KG1 (cell line): ENCODE results near the gene MLYCD.

Experiments used
- DNase-seq: peaks from one replicate; lab custom pipeline; 2025; lab: John Stamatoyannopoulos, UW

Gene MLYCD

DNA sequence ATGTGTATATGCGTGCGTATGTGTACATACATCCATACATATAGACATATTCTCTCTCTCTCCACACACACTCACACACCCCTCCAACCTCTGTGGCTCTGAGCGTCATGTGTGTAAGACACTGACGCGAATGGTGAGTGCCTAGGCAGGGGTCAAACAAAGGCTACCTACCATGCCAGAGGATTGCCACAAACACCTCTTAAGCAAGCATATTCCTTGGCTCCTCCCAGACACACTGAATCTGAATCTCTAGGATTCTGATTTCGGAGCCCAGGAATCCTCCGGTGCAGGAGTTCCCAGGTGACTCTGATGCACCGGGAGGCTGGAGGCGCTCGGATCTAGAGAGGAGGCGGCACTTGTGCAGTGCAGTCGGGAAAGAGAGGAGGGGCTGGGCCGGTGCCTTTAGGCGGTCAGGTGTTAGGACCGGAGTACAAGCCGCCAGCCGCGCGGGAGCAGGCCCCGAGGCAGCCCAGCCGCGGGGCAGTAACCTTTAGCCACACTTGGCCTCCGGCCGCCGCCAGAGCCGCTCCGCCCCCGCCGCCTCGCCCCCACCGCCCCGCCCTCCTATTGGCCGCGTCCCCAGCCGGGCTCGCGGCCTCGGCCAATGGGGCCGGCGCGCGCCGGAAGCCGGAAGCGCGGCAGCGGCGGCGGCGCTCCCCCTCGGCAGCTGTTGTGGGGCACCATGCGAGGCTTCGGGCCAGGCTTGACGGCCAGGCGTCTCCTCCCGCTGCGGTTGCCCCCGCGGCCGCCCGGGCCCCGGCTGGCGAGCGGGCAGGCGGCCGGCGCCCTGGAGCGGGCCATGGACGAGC lies at the start of gene MLYCD:
TSS of gene MLYCD (plus strand) at position 653 of the 809 bp plus-strand sequence. CDS start at position 683, 30 bp downstream.
- peak; percentile 64 for DNase-seq

DNA sequence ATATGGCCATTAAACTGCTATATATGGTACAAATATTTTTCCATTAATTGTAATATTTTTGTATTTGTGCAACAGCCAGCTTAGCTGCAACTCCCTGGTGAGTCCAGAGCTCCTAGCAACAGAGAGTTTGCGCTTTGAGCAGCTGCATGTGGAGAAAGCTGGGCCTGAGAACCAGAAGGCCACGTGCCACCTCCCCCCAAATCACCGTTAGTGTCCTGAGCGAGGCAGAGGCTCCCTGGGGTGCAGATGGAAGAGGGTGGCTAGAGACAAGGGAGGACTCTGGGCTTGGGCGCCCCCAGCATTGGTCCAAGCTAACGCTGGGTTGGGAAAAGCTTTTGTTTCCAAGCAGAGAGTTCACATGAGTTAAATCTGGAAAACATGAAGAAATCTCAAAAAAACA lies 49.5 kb upstream of the MLYCD start:
- no peak for DNase-seq

GRCh38 chr16:83850947-83851346 lies 48.0 kb upstream of the MLYCD start:
- DNase-seq: no peak

- DNase-seq: no peak
These were observed 47.4 kb upstream of the MLYCD start for GRCh38 chr16:83851473-83851872.

GRCh38 chr16:83852774-83853173 lies 46.1 kb upstream of the MLYCD start:
- DNase-seq: no peak

DNA sequence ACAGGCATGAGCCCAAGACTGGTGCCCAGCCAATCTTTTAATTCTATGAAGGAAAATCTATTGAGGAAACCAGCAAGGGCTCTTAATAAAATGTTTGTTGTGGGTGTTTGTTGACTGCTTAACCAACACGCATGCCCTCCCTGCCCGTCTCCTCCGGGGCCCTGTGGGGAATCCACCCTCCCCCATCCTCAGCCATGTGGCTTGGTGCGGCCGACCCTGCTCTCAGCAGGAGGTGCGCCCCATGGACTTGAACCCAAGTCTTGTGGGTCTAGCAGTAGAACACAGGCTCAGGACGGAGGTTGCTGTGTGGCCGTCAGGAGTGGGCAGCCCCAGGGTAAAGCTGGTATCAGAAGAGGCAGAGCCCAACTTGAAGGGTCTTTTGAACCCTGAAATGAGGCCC lies 45.1 kb upstream of the MLYCD start:
- no peak for DNase-seq

- DNase-seq: no peak
These were observed 44.5 kb upstream of the MLYCD start for GRCh38 chr16:83854420-83854819.

- DNase-seq: no peak
These were observed 42.1 kb upstream of the MLYCD start for GRCh38 chr16:83856792-83857191.

DNA sequence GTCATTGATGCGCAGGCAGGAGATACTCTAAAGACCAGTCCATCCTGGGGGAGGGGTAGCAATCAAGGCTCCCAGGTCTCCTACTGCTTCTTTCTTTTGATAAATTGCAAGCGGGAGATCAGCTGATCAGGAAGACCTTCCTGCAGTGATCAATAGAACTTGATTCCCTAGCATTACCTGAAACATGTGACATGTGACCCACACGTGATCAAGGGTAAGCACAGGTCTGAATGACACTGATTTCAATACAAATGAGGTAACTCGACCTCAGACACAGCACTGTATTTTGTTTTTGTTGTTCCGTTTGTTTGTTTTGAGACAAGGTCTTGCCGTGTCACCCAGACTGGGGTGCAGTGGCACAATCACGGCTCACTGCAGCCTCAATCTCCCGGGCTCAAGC lies 39.6 kb upstream of the MLYCD start:
- DNase-seq: no peak

DNA sequence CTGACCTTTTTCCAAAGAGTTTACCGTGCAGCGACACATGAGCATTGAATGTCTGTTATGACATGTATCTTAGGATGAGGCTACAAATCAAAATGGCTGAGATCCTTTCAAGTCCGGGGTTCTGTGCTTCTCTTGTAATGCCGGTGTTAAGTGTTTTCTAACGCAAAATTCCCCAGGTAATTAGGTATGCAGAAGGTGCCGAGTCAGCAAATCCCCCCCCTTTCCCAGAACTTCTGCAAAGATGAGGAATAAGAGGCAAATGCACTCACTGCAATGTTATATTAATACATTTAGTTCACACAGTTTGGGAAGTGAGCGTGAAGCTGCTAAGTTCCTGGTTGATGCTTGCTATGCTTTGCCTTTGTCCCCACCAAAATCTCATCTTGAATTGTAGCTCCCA lies 36.3 kb upstream of the MLYCD start:
- DNase-seq: no peak

DNA sequence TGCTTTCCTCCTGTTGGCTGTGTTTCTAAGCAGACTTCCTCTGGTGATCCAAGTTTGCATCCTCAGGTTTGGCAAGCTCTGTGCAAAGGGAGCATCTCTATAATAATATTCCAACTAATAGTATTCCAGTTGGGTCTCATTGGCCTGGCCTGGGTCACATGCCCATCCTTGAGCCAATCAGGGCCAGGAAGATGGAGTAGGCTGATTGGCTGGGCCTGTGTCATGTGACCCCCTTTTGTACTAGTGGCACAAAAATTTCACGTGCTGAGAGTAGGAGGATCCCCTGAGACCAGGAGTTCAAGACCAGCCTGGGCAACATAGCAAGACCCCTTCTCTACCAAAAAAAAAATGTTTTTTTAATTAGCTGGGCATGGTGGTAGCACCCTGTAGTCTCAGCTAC lies 35.2 kb upstream of the MLYCD start:
- no peak for DNase-seq

- DNase-seq: no peak
These were observed 28.1 kb upstream of the MLYCD start for GRCh38 chr16:83870830-83871229.

- DNase-seq: no peak
These were observed 20.1 kb upstream of the MLYCD start for GRCh38 chr16:83878838-83879237.

- DNase-seq: no peak
These were observed 16.6 kb upstream of the MLYCD start for GRCh38 chr16:83882163-83882885.

GRCh38 chr16:83886199-83886971 lies 12.5 kb upstream of the MLYCD start:
- no peak for DNase-seq

DNA sequence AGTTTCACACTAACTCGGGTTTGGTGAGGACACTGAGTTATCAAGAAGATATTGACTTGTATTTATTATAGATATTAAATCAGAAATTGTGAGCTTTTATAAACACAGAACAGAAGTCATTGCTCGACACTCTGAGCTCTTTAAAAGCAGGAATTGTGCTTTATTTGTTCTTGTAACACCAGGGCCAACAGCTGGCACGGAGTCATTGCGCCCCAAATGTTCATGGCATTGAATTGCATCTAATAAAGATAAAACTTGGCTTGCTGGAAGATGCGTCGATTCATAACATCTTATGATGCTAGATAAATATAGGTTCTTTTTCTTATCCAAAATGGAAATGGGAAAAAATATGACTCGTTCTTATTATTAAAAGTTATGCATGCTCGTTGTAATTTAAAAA lies 11.8 kb upstream of the MLYCD start:
- DNase-seq: no peak

- DNase-seq: no peak
These were observed 11.4 kb upstream of the MLYCD start for GRCh38 chr16:83887564-83887963.

DNA sequence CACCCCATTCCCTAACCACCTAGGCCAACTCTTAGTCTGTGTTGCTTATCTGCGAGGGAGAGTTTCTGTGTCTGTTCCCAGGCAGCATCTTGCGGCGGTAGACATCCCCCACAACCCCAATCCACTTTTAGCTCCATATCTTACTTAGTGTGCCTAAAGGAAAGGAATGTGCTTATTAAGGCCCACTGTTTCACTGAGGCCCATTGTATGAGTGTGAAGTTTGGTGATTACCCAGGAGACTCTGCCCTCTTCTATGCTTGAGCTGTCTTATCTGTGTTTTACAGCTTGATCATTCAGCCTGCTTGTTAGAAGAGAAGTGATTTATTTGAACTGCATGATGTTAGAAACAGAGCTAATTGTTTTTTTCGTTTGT lies 10.3 kb upstream of the MLYCD start:
- DNase-seq: no peak

GRCh38 chr16:83890359-83890758 lies 8.6 kb upstream of the MLYCD start:
- no peak for DNase-seq

DNA sequence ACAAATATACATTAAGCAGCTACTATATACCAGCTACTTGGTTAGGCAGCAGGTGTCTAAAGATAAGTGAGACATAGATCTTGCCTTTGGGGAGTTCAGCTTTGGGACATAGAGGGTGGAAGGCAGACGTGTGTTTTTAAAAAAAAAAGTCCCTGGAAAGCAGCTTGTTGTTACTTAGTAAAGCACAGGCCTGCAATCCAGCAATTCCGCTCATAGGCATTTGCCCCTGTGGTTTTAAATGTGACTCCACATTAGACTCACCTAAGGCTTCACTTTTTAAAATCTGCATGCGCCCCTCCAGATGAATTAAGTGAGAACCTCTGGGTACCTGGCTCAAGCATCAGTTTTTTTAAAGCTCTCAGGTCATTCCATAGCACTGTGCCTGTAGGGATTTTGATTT lies 7.2 kb upstream of the MLYCD start:
- DNase-seq: no peak

DNA sequence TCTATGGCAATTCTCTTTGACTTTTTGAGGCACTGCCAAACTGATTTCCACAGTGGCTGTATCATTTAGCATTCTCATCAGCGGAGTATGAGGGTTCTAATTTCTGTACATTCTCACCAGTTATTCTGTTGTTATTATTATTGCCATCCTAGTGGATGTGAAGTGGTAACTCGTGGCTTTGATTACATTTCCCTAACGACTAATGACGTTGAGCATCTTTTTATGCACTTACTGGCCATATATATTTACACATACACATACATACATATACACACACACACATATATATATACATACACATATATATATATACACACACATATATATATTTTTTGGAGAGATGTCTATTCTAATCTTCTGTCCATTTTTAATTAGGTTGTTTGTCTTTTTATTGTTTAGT lies 3.7 kb upstream of the MLYCD start:
- DNase-seq: no peak

DNA sequence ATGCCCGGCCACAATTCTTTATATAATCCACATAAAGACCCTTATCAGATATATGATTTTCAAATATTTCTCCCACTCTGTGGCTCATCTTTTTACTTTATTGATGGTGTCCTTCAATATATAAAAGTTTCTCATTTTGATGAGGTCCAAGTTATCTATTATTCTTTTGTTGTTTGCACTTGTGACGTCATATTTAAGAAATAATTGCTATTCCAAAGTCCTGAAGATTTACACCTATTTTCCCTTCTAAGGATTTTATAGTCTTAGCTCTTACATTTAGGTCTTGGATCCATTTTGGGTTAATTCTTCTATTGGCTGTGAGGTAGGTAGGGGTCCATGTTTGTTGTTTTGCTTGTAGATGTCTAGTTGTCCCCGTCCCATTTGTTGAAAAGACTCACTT lies 3.0 kb upstream of the MLYCD start:
- DNase-seq: no peak
